Liver (tissue), 9 donors: ENCODE results near the gene MYO1B. TPM values are rescaled to one million over a fixed set of nuclear protein-coding genes. Genes with fewer than 3 reads are reported as not detected.

Experiments
- DNase-seq: peaks from one replicate; pipeline ENCODE4 v3.0.0-alpha.2; 2017; ENCODE audit warnings: low spot score
- H3K27ac ChIP-seq, 2 donors: one replicate each; pipeline ENCODE4 v1.7.0; 2013; ENCODE audit warnings: inconsistent platforms in 2 of 2, low read length in 2 of 2, control low read depth in 1 of 2, low read depth in 1 of 2, mild to moderate bottlenecking in 1 of 2
- H3K27me3 ChIP-seq, 4 donors: one replicate each; pipeline versions ENCODE4 v1.6.1 to v1.7.0; 2013; ENCODE audit warnings: low read length in 3 of 4, inconsistent platforms in 1 of 4, mild to moderate bottlenecking in 1 of 4, moderate library complexity in 1 of 4; ENCODE audit not compliant: control insufficient read depth in 4 of 4, insufficient read depth in 4 of 4
- H3K36me3 ChIP-seq, 4 donors: one replicate each; pipeline versions ENCODE4 v1.6.1 to v1.7.0; 2013; ENCODE audit warnings: low read length in 3 of 4, mild to moderate bottlenecking in 3 of 4, low read depth in 1 of 4, moderate library complexity in 1 of 4; ENCODE audit not compliant: control insufficient read depth in 4 of 4, insufficient read depth in 3 of 4
- H3K4me1 ChIP-seq, 4 donors: one replicate each; pipeline versions ENCODE4 v1.6.1 to v1.7.0; 2013; ENCODE audit warnings: low read length in 3 of 4, mild to moderate bottlenecking in 3 of 4, moderate library complexity in 1 of 4; ENCODE audit not compliant: control insufficient read depth in 4 of 4, insufficient read depth in 4 of 4
- H3K4me3 ChIP-seq, 3 donors: one replicate each; pipeline versions ENCODE4 v1.6.1 to v1.7.0; 2013; ENCODE audit warnings: low read length in 3 of 3, control low read depth in 1 of 3, low read depth in 1 of 3, mild to moderate bottlenecking in 1 of 3
- H3K9ac ChIP-seq, 2 donors: one replicate each; pipeline ENCODE4 v1.7.0; 2013; ENCODE audit warnings: low read length in 2 of 2, mild to moderate bottlenecking in 2 of 2, moderate library complexity in 2 of 2, control low read depth in 1 of 2, low read depth in 1 of 2
- H3K9me3 ChIP-seq, 4 donors: one replicate each; pipeline versions ENCODE4 v1.6.1 to v1.7.0; 2013; ENCODE audit warnings: low read length in 3 of 4; ENCODE audit not compliant: control insufficient read depth in 4 of 4
- EGR1 ChIP-seq, 2 donors: IDR thresholded peaks; 2 replicates each; pipeline ENCODE4 v1.6.1; 2016 to 2018; ENCODE audit warnings: antibody characterized with exemption in 2 of 2, low read depth in 2 of 2
- FOXA1 ChIP-seq: IDR thresholded peaks from 2 replicates; pipeline ENCODE4 v1.6.1; 2016; ENCODE audit warnings: antibody characterized with exemption
- FOXA2 ChIP-seq: IDR thresholded peaks from 2 replicates; pipeline ENCODE4 v1.6.1; 2016; ENCODE audit warnings: antibody characterized with exemption
- GABPA ChIP-seq, 2 donors: IDR thresholded peaks in 1 of 2; conservative IDR thresholded peaks in 1 of 2; 2 replicates each; pipeline ENCODE4 v1.6.1; 2016; ENCODE audit warnings: antibody characterized with exemption in 2 of 2, mild to moderate bottlenecking in 1 of 2, moderate library complexity in 1 of 2
- HNF4A ChIP-seq, 2 donors: conservative IDR thresholded peaks; 2 replicates each; pipeline ENCODE4 v1.6.1; 2016; ENCODE audit warnings: antibody characterized with exemption in 2 of 2, mild to moderate bottlenecking in 2 of 2
- HNF4G ChIP-seq: IDR thresholded peaks from 2 replicates; pipeline ENCODE4 v1.6.1; 2016; ENCODE audit warnings: antibody characterized with exemption
- JUND ChIP-seq, 2 donors: IDR thresholded peaks; 2 replicates each; pipeline ENCODE4 v1.6.1; 2016; ENCODE audit warnings: antibody characterized with exemption in 2 of 2
- RAD21 ChIP-seq, 2 donors: IDR thresholded peaks; 2 replicates each; pipeline ENCODE4 v1.6.1; 2016; ENCODE audit warnings: antibody characterized with exemption in 2 of 2, mild to moderate bottlenecking in 2 of 2
- RXRA ChIP-seq, 2 donors: IDR thresholded peaks; 2 replicates each; pipeline ENCODE4 v1.6.1; 2017 to 2018; ENCODE audit warnings: antibody characterized with exemption in 2 of 2, mild to moderate bottlenecking in 1 of 2
- SP1 ChIP-seq: IDR thresholded peaks from 2 replicates; pipeline ENCODE4 v1.6.1; 2018; ENCODE audit warnings: antibody characterized with exemption, mild to moderate bottlenecking
- TAF1 ChIP-seq: conservative IDR thresholded peaks from 2 replicates; pipeline ENCODE4 v1.6.1; 2016; ENCODE audit warnings: antibody characterized with exemption, mild to moderate bottlenecking
- YY1 ChIP-seq: IDR thresholded peaks from 2 replicates; pipeline ENCODE4 v1.6.1; 2016; ENCODE audit warnings: antibody characterized with exemption, mild to moderate bottlenecking
- WGBS: extraction: QIAGEN DNeasy Blood & Tissue Kit; methylation state at CpG from one replicate; pipeline ENCODE4 v1.1.7; 2013; 5-methylcytosine and 5-hydroxymethylcytosine counted together
- polyA plus RNA-seq, 2 donors: library from polyadenylated mRNA; stranded (reverse) in 1 of 2; unstranded in 1 of 2; fragments of 200-250 nt in 1 of 2; fragments of >200 nt in 1 of 2; fragmentation: Nextera tagmentation in 1 of 2; extraction: Ambion mirVana in 1 of 2; gene quantifications; one replicate each; pipeline versions ENCODE4 v1.2.1 to v1.2.3, GENCODE V29; 2013 to 2015
- total RNA-seq, 2 donors: library from RNA; depleted of rRNA; stranded (reverse); fragments of >200 nt; gene quantifications; one replicate each; pipeline ENCODE4 v1.2.3, GENCODE V29; 2014
- TF ChIP-seq, protein P1 (sequence below): IDR thresholded peaks from 2 replicates; pipeline ENCODE4 v1.6.1; 2016; ENCODE audit warnings: antibody characterized with exemption
- TF ChIP-seq, protein P2 (sequence below): IDR thresholded peaks from 2 replicates; pipeline ENCODE4 v1.6.1; 2016; ENCODE audit warnings: antibody characterized with exemption
- TF ChIP-seq, protein P3 (sequence below): IDR thresholded peaks from 2 replicates; pipeline ENCODE4 v1.6.1; 2016; ENCODE audit warnings: antibody characterized with exemption, mild to moderate bottlenecking
- TF ChIP-seq, protein P4 (sequence below): IDR thresholded peaks from 2 replicates; pipeline ENCODE4 v1.6.1; 2016; ENCODE audit warnings: antibody characterized with exemption
- donor health status: healthy.
- donor health status: healthy.
- donor health status: healthy.
- donor health status: healthy.
- donor health status: healthy.

Gene MYO1B
- total and polyA plus RNA-seq, 4 donors, result 66.5 to 434 (median 117) TPM

DNA sequence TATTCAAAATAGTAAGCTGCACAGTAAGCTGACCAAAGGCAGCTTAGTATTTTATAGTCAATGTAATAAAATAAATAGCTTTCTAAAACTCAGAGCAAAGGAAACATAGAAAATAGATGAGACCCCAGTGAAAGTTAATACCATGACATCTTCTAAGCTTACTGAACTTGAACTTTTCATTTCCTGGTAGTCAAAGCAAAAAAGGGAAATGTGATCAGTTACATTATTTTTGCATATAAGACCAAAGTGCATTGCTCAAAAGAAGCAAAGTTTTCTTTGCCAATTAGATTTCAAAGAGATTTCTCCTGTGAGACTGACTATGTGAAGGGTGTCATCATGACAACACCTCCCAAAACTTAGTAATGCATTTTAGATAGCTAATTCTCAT, 70.2 kb downstream of the MYO1B start (continued):
- TF ChIP-seq, protein P1, sequence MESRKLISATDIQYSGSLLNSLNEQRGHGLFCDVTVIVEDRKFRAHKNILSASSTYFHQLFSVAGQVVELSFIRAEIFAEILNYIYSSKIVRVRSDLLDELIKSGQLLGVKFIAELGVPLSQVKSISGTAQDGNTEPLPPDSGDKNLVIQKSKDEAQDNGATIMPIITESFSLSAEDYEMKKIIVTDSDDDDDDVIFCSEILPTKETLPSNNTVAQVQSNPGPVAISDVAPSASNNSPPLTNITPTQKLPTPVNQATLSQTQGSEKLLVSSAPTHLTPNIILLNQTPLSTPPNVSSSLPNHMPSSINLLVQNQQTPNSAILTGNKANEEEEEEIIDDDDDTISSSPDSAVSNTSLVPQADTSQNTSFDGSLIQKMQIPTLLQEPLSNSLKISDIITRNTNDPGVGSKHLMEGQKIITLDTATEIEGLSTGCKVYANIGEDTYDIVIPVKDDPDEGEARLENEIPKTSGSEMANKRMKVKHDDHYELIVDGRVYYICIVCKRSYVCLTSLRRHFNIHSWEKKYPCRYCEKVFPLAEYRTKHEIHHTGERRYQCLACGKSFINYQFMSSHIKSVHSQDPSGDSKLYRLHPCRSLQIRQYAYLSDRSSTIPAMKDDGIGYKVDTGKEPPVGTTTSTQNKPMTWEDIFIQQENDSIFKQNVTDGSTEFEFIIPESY, result no peak

DNA sequence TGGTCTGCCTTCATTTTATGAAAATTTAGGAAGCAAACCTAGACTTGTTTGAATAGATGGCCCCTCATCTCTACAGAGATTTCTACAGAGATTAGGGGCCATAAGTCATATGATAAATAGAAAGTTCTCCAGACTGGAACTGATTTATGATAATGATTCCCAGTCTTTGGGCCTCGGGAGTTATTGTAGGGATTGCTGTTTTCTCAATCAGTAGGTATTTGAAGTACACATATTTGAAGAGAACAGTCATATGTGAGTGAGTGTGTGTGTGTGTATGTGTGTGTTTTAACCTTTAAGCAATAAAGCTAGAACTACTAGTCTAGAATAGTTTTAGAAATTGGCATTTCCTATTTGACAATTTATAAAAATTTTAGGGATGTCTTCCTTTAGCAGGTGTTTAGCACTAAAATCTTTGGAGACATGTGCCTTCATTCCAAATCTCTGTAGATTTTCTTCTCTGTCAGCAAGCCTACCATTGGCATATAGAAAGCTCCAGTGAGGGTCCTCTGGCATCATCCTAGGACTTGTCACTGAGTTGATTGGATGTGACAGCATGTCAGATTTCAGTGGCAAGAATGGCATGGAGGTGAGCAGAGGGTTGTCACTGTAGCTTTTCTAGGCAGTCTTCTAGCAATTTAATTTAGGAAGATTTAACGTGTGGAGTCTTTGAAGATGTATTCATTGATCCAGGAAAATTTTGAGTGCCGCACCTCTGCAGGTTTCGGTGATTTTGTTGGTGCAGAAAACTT, 71.2 kb downstream of the MYO1B start:
- H3K4me3 ChIP-seq, result no peak overlapping the region
- H3K9ac ChIP-seq, result no peak overlapping the region
- H3K27ac ChIP-seq, result no peak overlapping the region
- DNase-seq, result no peak
- 92% methylated on average over 4 of the region's 4 CpGs for WGBS
- peaks cover 0 to 2% (median 0%) of the 10 kb centered on the region in 4 donors for H3K36me3 ChIP-seq
- no peaks in the 10 kb centered on the region for H3K9me3 ChIP-seq
- H3K4me1 ChIP-seq, result peaks cover 0 to 10% (median 5%) of the 10 kb centered on the region in 4 donors
- TF ChIP-seq JUND (IDR thresholded peaks at IDR 0.05) (no peak), RXRA (IDR thresholded peaks at IDR 0.05) (no peak), YY1 (no peak), RAD21 (IDR thresholded peaks at IDR 0.05) (no peak), SP1 (no peak), GABPA (IDR thresholded peaks at IDR 0.05 in 1 of 2, conservative IDR thresholded peaks at IDR 0.05 in 1 of 2) (no peak), HNF4G (no peak)
- TF ChIP-seq, protein P2, sequence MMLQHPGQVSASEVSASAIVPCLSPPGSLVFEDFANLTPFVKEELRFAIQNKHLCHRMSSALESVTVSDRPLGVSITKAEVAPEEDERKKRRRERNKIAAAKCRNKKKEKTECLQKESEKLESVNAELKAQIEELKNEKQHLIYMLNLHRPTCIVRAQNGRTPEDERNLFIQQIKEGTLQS, result no peak
- TF ChIP-seq, protein P3, sequence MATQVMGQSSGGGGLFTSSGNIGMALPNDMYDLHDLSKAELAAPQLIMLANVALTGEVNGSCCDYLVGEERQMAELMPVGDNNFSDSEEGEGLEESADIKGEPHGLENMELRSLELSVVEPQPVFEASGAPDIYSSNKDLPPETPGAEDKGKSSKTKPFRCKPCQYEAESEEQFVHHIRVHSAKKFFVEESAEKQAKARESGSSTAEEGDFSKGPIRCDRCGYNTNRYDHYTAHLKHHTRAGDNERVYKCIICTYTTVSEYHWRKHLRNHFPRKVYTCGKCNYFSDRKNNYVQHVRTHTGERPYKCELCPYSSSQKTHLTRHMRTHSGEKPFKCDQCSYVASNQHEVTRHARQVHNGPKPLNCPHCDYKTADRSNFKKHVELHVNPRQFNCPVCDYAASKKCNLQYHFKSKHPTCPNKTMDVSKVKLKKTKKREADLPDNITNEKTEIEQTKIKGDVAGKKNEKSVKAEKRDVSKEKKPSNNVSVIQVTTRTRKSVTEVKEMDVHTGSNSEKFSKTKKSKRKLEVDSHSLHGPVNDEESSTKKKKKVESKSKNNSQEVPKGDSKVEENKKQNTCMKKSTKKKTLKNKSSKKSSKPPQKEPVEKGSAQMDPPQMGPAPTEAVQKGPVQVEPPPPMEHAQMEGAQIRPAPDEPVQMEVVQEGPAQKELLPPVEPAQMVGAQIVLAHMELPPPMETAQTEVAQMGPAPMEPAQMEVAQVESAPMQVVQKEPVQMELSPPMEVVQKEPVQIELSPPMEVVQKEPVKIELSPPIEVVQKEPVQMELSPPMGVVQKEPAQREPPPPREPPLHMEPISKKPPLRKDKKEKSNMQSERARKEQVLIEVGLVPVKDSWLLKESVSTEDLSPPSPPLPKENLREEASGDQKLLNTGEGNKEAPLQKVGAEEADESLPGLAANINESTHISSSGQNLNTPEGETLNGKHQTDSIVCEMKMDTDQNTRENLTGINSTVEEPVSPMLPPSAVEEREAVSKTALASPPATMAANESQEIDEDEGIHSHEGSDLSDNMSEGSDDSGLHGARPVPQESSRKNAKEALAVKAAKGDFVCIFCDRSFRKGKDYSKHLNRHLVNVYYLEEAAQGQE, result no peak
- TF ChIP-seq, protein P4, sequence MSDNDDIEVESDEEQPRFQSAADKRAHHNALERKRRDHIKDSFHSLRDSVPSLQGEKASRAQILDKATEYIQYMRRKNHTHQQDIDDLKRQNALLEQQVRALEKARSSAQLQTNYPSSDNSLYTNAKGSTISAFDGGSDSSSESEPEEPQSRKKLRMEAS, result no peak
- H3K27me3 ChIP-seq, result no peaks in the 10 kb centered on the region

DNA sequence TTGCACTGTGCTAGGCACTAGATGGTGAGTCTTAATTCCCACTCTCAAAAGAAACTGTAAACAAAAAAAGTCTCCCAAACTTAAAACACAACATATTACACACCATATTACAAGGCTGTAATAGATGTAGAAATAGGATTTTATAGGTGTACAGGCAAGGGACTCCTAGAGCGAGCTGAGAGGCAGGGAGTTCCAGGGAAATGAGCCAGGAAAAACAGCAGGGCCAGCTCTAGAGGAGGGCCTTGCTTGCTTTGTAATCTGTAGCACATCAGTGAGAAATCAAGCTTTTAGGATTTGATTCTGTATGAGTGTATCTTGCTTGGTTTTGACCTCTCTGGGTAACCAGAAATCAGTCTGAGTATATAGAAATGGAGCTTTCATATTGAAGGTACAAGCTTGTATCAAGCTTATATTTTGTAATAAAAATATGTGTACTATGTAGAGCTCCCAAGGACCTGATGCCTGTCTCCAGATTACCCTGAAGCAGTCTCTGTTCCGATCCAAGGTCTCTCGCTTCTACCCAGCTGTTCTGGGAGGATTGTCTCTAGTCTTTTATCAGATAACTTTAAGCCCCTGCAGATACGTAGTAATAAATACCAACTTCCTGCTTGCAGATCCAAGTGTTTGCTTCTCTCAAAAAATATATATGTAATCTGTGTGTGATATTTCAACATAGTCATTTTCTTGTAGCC, 73.0 kb downstream of the MYO1B start:
- no peaks in the 10 kb centered on the region for H3K9me3 ChIP-seq
- H3K4me1 ChIP-seq, result peaks cover 0 to 10% (median 5%) of the 10 kb centered on the region in 4 donors
- TF ChIP-seq HNF4A (conservative IDR thresholded peaks at IDR 0.05) (no peak), EGR1 (IDR thresholded peaks at IDR 0.05; ENCODE audit: low read depth in 2 of 2) (no peak), SP1 (no peak), GABPA (IDR thresholded peaks at IDR 0.05 in 1 of 2, conservative IDR thresholded peaks at IDR 0.05 in 1 of 2) (no peak), RAD21 (IDR thresholded peaks at IDR 0.05) (no peak), YY1 (no peak), TAF1 (no peak), FOXA1 (no peak), FOXA2 (no peak)
- TF ChIP-seq, protein P4, result no peak
- H3K9ac ChIP-seq, result no peak overlapping the region
- DNase-seq, result no peak
- no peak overlapping the region for H3K27ac ChIP-seq
- H3K36me3 ChIP-seq, result no peaks in the 10 kb centered on the region
- 71% methylated on average over 4 of the region's 4 CpGs for WGBS
- H3K27me3 ChIP-seq, result no peaks in the 10 kb centered on the region
- H3K4me3 ChIP-seq, result no peak overlapping the region
